RWPE2 (cell line): Measurements from ENCODE around the gene ALG8.

Experiments used
- ATAC-seq: fragments of 200-7000 bp; cut with Tn5 transposase; 3 replicates; pipeline ENCODE4 v1.9.1; 2021; ENCODE audit warnings: low read depth
- DNase-seq: peaks from one replicate; pipeline ENCODE4 v3.0.0-alpha.2; 2020; ENCODE audit warnings: low spot score
- H3K27ac ChIP-seq: fragments of 450-650 bp; 2 replicates; pipeline ENCODE4 v1.5.1; 2017; ENCODE audit warnings: mild to moderate bottlenecking; ENCODE audit not compliant: poor library complexity, severe bottlenecking
- H3K27me3 ChIP-seq: fragments of 250-450 bp; sonication (Bioruptor Pico); 2 replicates; pipeline ENCODE4 v1.5.1; 2021; ENCODE audit warnings: mild to moderate bottlenecking, moderate library complexity; ENCODE audit not compliant: insufficient read depth, poor library complexity, severe bottlenecking
- H3K36me3 ChIP-seq: fragments of 250-450 bp; sonication (Bioruptor Pico); 2 replicates; pipeline ENCODE4 v1.5.1; 2020; ENCODE audit warnings: low read depth, mild to moderate bottlenecking, moderate library complexity
- H3K4me1 ChIP-seq: fragments of 250-450 bp; sonication (Bioruptor Pico); 2 replicates; pipeline ENCODE4 v1.5.1; 2021; ENCODE audit warnings: mild to moderate bottlenecking, moderate library complexity; ENCODE audit not compliant: insufficient read depth, poor library complexity, severe bottlenecking
- H3K4me3 ChIP-seq: fragments of 250-450 bp; sonication (Bioruptor Pico); 2 replicates; pipeline ENCODE4 v1.5.1; 2021; ENCODE audit warnings: mild to moderate bottlenecking, moderate library complexity; ENCODE audit not compliant: severe bottlenecking
- H3K9me3 ChIP-seq: fragments of 250-450 bp; sonication (Bioruptor Pico); 2 replicates; pipeline ENCODE4 v1.5.1; 2021; ENCODE audit warnings: mild to moderate bottlenecking, moderate library complexity; ENCODE audit not compliant: severe bottlenecking
- TF ChIP-seq, protein P1 (sequence below): fragments of 450-650 bp; IDR thresholded peaks from one replicate; pipeline ENCODE4 v1.5.1; 2017; ENCODE audit warnings: mild to moderate bottlenecking, moderate library complexity; ENCODE audit not compliant: poor library complexity, severe bottlenecking

ALG8 gene

DNA sequence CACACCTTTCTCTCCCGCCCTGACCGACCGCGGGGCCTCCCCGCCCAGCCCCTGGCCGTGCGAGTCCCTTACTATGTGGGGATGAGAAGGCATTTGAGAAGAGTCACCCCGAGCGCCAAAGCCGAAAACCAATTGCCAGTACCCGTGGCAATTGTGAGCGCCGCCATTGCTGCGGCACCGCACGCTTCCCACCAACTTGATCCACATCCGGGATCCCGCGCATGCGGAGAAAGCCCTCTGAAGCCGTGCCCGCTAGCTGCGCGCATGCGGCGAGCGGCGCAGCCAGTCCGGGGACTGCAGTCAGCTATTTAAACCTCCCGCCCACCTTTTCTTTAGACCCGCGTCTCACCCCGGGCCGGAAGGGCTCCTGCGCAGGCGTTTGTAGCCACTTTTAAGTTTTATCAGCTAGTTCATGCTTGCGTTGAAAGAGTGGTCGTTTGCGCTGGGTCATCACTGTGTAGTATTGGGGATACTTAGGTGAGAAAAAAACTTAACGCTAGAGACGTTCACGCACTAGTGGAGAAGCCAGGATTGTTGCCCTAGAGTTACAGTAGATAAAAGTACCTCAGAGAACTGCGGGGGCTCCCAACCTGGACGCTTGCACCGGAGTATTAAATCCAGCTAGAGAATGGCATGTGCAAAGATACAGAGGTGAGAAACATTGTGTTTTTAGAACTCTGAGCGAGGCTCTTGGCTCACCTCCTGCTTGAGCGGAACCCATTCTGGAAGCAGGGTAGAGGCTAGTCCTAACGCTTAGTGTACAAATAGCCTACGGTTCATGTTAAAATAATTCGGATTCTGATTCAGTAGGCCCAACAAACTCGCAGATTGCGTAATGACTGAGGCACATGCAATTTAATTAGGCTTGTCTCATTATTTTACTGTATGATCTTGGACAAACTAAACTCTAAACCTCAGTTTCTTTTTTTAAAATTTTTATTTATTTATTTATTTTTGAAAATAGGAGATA lies at the start of gene ALG8:
ALG8 (minus strand) TSS at position 205 of the 970 bp plus-strand sequence; CDS start at position 167, 38 bp downstream.
- DNase-seq (peak; percentile 92), ATAC-seq (peak; percentile 94)
- Histone ChIP-seq H3K36me3 (peaks cover 14% of the 10 kb centered on the region; the same call in 1 of the 2 replicates), H3K9me3 (no peaks in the 10 kb centered on the region), H3K27me3 (no peaks in the 10 kb centered on the region), H3K27ac (peak within 1 kb of the TSS; percentile 68), H3K4me3 (peak within 1 kb of the TSS; percentile 83), H3K4me1 (peaks cover 3% of the 10 kb centered on the region)
- TF ChIP-seq, protein P1, sequence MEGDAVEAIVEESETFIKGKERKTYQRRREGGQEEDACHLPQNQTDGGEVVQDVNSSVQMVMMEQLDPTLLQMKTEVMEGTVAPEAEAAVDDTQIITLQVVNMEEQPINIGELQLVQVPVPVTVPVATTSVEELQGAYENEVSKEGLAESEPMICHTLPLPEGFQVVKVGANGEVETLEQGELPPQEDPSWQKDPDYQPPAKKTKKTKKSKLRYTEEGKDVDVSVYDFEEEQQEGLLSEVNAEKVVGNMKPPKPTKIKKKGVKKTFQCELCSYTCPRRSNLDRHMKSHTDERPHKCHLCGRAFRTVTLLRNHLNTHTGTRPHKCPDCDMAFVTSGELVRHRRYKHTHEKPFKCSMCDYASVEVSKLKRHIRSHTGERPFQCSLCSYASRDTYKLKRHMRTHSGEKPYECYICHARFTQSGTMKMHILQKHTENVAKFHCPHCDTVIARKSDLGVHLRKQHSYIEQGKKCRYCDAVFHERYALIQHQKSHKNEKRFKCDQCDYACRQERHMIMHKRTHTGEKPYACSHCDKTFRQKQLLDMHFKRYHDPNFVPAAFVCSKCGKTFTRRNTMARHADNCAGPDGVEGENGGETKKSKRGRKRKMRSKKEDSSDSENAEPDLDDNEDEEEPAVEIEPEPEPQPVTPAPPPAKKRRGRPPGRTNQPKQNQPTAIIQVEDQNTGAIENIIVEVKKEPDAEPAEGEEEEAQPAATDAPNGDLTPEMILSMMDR: no peak

DNA sequence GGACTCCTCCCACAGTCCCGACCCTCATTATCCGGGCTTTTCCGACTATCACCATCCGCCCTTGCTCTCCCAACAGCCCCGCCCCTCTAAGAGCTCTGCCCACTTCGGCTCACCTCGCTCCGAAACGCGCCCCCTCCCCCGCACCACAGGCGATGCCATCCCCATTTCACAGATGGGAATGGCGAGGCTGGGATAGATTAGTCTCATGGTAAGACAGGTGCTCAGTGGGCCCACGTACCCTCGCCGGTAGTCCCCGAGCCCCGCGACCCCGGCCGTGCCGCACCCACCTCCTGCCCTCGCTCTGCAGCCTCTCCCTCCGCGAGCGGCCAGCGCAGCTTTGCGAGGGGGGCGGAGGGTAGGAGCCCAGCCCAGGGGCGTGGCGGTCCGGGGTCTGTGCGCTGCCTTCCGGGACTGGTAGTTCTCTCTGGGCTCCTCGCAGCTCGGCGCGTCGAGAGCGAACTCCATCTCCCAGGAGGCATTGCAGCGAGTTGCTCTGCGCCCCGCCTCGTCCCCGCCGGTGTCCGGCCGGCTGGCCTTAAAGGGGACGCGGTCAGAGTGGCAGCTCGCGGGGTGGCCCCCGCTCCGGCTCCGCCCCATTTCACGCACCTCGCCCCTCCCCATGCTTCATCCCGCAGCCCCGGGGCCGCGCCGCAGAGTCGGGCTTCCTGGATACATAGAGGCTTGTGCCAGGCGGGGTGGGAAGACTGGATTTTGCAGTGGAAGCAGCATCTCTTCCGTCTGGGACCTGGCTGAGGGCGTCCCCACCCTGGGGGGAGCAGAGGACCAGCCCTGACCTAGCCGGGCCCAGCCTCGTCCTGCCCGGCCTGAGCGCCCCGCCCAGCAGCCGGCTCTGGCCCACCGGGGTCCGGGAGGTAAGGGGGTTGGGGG lies 49.1 kb upstream of the ALG8 start, which contains the start of the genes KCTD21 and USP35:
KCTD21 (minus strand) TSS at position 341 of the 888 bp plus-strand sequence. CDS start 14,072 bp downstream, outside the sequence.
USP35 (plus strand) TSS at position 634 of the 888 bp plus-strand sequence. CDS start 7,327 bp downstream, outside the sequence.
- peak within 1 kb of the TSS; percentile 79 for H3K4me3 ChIP-seq
- H3K27ac ChIP-seq: peak within 1 kb of the TSS; percentile 81
- H3K36me3 ChIP-seq: no peaks in the 10 kb centered on the region
- DNase-seq (peak; percentile 96), ATAC-seq (peak; percentile 95)
- no peaks in the 10 kb centered on the region for H3K9me3 ChIP-seq
- H3K27me3 ChIP-seq: no peaks in the 10 kb centered on the region
- H3K4me1 ChIP-seq: peaks cover 14% of the 10 kb centered on the region
- TF ChIP-seq, protein P1: no peak

DNA sequence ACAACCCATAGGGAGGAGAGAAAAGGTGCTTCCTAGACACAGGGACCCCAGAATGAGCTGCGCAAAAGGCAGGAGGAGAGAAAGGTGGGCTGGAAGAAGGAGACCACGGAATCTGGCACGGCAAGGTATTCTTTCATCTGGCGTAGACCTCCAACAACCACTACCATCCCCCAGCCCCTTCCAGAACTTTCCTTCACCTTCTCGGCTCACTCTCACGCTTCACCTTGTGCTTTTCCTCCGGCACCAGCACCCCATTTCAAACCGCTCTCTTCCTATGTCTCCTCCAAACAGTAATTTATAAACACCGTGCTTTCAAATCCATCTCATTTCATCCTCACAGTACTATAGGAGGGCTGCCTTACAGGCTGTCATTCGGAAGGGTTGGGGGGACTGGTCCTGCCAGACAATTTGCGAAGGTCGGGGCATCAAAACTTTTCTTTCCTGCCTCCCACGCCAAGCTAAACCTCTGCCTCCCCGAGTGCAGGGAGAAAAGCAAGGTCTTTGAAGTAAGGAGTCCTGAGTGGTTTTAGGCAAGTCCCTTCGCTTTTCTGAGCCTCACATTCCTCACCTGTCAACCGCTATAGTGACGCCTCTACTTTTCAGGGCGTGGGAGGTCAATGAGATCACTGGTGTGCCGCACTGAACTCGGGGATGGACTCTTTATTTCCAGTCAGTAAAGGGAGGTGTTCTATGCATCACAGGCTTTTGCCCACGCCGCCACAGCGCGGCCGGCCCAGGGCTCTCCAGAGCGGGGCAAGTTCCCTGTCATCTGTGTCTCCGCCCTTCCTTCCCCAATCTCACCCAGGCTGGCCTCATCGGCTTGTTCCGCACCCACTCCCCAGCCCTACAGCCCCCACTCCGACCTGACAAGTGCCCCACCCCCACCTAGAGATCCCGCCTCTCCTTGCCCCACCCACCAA lies 48.2 kb upstream of the ALG8 start:
- H3K27me3 ChIP-seq: no peaks in the 10 kb centered on the region

DNA sequence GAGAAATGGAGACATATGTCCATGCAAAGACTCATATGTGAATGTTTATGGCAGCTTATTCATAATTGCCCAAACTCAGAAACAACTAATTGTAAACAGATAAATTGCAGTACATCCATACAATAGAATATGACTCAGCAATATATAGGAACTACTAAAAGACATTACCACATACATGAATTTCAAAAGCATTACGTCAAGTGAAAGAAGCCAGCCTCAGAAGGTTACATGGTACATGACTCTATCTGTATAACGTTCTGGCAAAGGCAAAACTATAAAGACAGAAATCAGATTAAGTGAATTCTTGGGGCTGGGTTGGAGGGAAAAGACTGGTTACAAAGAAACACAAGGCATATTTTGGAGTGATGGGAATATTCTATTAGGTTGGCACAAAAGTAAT lies 41.8 kb upstream of the ALG8 start:
- Histone ChIP-seq H3K27me3 (no peaks in the 10 kb centered on the region), H3K4me1 (peaks cover 21% of the 10 kb centered on the region), H3K27ac (peak overlapping the region; percentile 22), H3K4me3 (no peak overlapping the region), H3K9me3 (no peaks in the 10 kb centered on the region), H3K36me3 (0 out of 2 replicates have a peak, but pooled peaks cover 4% of the 10 kb centered on the region)
- DNase-seq: no peak
- TF ChIP-seq, protein P1: no peak
- ATAC-seq: peak; percentile 59

More for the DNA sequence above, 48.2 kb upstream of the ALG8 start:
- DNase-seq: peak; percentile 12
- Histone ChIP-seq H3K4me1 (peaks cover 14% of the 10 kb centered on the region), H3K36me3 (no peaks in the 10 kb centered on the region), H3K9me3 (no peaks in the 10 kb centered on the region), H3K27ac (peak overlapping the region; percentile 81), H3K4me3 (peak overlapping the region; percentile 79)
- TF ChIP-seq, protein P1: no peak
- peak; percentile 15 for ATAC-seq
